ENCODE measurements around the gene MYLK4. TPM values are rescaled to one million over a fixed set of nuclear protein-coding genes. Genes with fewer than 3 reads are reported as not detected.

MYLK4 gene
- polyA plus RNA-seq, 1 donor, result 12.3 TPM

DNA sequence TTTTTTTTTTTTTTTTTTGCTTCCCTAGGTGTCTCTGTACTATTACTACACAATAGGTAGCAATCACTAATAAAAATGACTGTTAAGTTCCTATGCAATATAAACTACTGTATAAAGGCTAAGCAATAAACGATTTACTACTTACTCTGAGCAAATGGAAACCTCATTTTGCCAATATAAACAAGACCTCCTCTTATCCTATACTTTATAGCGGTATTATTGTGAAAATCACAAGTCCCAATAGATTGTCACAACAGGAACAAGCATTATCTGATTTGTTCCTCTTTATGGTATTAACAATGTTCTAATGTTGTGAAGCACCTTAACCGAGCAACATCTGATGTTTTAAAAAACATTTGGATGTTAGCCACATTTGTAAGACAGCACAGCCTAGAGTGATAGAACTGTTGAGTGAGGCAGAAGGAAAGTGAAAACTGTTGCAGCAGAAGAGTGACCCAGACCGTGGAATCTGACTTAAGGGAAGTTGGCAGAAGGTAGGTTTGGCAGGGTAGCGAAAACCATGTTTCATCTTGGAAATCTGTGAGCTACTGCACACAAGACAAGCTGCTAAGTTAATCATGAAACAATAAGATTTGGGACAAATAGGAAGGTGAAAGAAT is 94.2 kb downstream of the MYLK4 start:
- DNase-seq, result no peak

DNA sequence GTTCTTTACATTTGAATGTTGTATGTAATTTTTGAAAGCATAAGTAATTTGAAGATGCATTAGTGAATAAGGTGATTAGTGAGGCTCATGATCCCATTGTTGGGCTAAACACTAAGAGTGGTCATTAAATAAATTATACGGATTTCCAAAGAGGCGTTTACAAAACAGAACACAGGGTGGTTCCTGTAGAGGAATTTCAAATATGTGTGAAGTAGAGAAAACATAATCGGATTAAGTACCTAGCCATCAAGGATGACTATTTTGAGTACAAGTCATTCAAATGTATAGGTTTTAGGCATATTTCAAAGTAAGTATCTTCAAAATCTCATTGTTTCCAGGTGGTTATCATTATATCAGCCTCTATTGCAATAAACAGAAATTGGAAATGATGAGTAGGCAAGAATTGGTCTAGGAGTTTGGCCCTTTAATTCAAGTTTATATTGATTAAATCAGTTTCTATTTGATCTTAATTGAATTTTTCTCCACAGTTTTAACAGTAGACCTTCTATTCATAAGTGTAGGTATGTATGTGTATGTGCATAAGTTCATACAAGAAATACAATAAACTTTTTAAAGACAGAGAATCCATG is 94.8 kb downstream of the MYLK4 start:
- no peak for DNase-seq

DNA sequence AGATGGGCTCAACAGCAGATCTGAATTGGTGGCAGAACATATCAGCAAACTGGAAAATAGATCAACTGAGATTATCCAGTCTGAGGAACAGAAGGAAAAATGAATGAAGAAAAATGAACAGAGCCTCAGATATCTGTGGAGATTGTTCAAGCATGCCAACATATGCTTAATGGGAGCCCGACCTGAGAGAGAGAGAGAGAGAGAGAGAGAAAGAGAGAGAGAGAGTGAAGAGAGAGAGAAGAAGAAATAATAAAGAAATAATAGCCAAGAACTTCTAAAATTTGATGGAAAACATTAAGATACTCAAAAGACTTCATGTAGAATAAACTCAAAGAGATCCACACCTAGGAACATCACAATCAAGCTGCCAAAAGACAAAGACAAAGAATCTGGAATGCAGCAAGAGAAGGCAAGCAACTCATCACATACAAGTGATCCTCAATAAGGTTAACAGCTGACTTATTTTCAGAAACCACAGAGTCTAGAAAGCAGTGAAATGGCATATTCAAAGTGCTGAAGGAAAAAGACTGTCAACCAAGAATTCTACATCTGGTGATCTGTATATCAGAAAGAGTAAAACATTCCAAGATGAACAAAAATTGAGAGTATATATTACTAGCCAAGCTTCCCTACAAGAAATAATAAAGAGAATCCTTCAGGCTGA is 97.2 kb downstream of the MYLK4 start:
- no peak for DNase-seq

DNA sequence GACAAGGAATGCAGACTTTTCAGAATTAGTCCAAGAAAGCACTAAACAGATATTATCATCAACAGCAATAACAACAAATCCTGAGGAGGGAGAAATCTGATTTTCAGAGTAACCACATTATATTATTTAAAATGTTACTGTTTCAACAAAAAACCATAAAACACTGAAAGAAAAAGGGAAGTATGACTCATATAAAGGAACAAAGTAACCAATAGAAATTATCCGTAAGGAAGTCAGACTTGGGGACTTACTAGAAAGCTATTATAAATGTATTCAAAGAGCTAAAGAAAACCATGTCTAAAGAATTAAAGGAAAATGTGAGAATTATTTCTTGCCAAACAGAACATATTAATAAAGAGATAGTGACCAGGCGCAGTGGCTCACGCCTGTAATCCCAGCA is 98.1 kb downstream of the MYLK4 start:
- no peak for DNase-seq

DNA sequence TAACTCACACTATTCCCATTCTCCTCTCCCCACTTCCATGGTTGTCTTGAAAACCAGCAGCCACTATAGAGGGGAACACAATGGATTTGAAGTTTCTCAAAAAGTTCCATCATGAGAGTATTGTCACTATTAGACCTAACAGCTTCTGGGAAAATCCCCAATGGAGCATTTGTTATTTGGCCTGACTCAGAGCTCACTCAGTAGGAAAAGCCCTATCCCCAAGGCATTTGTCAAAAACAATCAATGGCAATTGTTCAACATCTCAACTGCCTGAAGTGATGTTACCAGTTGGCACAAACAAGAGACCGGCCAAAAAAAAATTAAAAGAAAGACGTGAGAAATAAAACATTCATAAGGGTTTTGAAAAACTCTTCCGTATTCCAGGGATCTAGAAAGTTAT is 98.8 kb downstream of the MYLK4 start:
- DNase-seq, result no peak

DNA sequence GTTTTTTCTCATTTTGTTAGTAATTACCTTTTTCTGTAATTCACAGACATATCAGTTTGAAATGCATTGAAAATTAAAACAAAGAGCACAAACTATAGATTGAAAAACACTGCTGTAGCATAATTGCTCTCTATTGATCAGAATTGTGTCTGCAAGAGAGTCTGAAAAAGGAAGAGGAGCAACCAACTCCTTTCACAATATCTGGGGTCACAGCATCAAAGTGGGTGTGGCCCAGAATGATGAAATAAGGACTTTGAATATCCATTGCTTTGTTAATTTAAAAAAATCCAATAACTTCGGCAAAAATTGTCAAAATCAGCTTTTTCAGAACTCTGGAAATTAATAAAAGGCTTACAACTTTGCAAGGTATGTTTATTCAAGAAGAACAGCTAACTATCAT is 99.2 kb downstream of the MYLK4 start:
- no peak for DNase-seq

DNA sequence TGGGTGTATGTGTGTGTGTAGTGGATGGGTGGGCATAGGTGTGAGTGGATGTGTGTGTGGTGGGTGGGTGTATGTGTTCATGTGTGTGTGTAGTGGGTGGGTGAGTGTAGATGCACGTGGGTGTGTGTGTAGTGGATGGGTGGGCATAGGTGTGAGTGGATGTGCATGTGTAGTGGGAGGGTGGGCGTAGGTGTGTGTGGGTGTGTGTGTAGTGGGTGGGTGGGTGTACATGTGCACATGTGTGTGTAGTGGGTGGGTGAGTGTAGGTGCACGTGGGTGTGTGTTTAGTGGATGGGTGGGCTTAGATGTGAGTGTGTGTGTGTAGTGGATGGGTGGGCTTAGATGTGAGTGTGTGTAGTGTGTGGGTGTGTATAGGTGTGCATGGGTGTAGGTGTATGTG is 104.4 kb downstream of the MYLK4 start:
- DNase-seq, result no peak

DNA sequence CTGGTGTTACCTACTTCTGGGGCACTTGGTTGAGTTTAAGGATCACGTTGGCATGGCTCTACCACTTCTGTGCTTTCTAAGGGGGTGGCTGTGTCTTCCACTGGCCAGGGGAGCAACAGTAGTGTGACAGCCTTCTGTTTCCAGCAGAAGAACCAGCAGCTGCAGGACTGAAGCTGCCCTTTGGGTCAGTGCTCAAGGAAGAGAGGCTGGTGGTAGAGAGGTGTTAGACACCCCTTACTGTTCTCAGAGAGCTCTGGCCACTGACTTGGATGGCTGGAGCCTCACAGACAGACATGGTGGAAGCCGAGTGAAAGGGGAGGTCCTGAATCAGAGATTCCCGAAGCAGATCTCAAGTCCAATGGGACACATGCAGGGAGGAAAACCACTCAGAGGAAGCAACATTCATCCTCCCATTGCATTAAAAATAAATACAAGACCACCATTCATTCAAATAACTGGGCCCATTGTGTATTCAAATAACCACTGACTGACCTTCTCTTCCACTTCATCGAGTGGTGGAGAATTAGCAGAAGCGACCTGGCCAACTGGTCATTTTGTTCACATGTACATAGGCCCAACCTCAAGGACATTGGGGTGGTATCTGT is 106.7 kb downstream of the MYLK4 start:
- no peak for DNase-seq

DNA sequence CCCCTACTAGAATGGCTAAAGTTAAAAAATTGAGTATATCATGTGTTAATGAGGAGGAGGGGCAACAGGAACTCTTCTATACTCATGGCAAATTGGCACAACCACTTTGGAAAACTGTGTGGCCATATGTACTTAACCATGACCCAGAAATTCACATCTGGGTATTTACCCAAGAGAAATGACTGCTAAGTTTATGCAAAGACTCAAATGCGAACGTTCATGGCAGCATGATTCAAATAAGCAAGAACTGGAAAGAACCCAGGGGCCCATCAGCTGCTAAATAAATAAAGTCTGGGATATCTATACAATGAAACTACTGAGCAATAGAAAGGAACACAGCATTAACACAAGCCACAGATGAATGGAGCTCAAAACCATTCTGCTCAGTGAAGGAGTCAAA is 107.6 kb downstream of the MYLK4 start:
- no peak for DNase-seq

DNA sequence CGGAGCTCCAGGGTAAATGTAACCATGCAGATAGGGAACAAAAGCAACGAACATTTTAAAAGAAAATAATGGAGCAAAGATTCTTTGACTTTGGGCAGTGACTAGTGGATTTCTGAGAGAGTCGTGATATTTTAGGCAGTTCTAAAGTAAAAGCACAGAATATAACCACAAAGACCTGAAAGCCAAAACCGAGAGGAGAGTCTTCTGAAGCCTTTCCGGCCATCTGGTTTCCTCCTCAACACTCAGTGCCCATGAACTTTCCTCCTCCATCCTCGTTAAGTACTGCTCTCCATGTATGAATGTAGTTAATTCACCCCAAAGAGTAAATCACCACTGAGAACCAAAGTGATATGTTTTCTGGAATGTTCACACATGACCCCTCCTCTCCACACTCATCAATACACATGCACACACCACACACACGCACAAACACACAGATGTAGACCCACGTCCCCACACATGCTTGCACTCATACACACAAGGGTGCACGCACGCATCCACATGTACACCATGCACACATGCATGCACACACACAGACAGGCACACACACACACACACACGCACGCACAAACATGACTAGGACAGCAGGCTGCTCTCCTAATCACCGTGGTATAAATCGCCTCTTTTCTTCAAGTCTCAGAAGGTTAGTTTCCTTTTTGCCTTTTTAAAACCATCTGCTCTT is 109.5 kb downstream of the MYLK4 start:
- no peak for DNase-seq

DNA sequence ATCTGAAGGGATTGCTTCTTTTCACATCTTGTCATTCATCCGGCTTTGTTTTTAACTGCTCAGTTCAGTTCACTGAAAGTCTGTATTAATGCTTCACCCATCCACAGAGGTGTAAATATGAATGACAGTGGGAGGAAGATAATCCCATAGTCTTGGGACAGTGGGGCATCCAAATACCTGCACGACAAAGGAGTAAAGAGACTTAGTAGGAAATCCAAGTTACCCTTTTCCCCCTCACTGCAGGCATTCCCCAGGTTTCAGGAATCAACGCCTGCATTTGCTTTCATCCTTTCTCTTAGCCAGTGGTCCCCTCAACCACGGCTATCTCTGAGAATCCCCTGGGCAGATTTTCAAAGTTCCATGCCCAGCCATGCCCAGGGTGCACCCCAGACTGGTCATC is 110.2 kb downstream of the MYLK4 start:
- no peak for DNase-seq

DNA sequence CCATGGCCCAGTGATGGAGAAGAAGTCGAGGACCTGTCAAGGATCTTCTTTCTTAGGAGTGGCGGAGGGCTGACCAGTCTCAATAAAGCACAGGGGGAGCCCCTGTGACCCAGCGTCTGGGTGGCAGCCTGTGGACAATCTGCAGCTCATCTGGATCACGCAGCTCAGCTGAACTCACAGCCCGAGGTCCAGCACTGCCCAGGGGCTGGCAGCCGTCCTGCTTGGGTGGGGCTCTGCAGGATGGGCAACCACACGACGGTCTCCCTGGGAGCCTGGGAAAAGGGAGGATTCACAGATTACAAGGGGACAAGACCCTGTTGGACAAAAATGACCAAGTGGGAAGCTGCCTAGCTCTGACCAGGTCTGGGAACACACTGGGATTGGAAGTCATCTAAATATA is 110.8 kb downstream of the MYLK4 start:
- no peak for DNase-seq

DNA sequence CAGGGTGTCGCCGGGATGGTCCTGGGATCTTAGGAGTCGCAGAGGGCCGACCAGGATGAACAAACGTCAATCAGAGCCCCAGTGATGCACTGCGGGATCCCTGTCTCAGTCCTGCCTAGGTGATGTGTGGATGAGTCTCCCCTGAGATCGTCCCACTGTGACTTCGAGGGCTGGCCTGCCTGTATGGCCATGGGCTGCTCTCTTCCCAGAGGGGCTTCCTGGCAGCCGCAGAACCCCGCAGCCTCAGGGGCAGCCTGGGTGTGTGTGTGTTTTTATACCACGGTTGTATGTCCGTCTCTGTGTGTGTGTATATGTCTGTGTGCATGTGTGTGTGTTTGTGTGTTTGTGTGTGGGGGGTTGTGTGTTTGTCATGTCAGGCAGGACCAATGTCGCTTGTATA is 111.6 kb downstream of the MYLK4 start:
- DNase-seq, result no peak

DNA sequence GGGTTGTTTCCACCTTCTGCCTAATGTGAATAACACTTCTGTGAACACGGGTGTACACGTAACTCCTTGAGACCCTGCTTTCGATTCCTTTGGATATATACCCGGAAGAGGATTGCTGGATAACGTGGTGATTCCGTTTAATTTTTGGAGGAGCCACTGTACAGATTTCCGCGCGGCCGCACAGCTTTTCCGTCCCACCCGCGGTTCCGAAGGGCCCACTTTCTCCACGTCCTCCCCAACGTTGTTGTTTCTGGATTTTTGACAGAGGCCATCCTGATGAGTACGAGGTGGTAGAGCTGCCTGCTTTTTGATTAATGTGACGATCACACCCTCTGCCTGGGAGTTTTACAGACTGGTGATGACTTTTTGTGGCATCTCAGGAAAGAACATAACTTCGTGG is 114.0 kb downstream of the MYLK4 start:
- DNase-seq, result no peak

DNA sequence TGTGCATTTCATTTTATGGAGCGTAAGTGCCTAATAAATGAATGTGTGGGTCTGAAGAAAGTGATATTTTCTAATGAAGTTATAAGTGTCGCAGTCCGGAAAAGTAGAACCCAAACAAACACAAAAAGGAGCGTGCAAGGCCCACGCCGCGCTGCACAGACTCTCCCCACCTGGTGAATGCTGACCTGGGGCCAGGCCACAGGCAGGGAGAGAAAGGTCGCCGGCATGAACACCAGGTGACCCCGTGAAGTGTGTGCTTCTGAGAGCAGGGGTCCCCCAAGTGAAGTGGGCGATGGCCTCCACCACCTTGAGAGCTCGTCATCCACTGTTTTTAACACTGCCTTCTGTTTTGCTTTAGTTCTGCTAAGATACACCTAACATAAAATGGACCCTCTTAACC is 114.8 kb downstream of the MYLK4 start:
- no peak for DNase-seq

DNA sequence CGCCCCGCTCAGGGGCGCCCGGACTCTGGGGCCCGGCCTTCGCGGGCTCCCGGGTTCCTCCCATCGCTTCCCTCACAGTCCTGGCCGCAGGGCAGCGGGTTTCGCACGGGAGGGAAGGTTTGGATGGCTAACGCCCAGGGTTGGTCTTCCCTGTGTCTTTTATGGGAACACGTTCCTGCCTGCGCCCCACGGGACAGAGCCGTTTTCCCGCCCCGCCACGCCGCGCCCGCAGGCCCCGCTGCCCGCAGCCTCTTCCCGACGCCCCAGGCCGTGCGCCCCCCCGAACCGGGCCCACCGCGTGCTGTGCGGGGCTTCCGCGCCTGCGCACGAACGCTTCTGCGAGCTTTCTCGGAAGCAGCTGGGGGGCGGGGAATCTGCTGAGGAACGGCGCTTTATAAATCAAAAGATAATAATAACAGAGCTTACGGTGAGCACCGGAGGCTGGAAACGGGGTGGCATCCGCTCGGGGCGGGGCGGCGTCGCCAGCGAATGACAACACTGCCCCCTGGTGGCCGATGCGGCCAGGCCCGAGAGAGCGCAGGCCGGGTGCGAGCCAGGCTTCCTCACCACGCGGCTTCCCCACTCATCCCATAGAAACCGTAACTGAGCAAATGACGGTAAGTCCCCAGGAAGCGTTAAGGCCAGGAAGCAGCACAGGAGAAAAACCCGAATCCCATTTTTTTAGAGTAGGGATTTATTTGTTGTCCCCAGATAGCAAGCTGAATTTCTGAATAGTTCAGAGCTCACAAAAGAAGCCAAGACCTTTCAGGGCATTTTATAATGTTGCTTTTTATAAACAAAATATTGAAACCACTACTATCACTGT is 116.4 kb downstream of the MYLK4 start:
- peak; percentile 87 for DNase-seq

DNA sequence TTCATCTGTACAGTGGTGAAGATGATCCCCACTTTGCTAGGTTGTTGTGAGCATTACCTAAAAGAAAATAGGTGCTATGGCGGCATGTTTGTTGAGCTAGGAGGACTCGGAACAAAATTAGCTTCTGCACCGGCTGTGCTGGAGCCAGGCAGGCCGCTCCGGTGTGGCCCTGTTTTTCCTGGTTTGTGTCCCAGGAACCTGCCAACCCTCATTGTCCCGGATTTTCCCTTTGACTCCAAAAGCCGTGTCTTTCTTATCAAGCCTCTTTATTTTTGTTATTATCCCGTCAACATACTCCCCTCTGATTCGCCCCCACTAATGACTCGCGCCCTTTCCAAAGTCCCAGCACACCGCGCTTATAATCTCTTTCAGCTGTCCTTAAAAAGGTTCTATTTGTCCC is 117.0 kb downstream of the MYLK4 start:
- DNase-seq, result no peak

DNA sequence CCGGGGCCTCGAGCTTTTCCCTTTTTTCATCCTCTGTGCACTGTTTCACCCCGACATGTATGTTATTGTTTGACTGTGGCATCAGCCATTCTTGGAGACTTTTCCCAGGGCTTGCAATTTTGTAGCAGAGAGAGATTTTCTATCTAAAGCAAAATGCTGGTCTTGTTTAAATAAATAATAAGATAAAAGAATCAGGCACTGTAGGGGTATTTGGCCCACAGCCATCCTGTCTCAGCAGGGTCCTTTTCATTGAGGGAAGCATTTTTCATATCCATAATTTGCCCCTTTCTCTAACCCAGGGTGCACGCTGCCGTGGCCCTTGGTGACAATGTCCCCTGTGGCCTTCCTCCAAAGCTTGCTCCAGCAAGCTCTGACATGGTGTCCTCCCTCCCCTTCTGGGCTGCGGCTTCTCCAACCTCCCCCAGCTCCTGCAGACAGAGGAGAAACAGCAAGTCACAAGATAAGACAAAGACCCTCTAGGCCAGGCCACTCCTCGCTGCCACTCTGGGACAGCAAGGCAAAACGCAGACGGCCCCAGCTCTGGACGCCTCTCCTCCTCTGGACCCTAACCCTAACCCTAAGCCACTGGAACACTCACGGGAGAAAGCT is 117.6 kb downstream of the MYLK4 start:
- DNase-seq, result no peak

DNA sequence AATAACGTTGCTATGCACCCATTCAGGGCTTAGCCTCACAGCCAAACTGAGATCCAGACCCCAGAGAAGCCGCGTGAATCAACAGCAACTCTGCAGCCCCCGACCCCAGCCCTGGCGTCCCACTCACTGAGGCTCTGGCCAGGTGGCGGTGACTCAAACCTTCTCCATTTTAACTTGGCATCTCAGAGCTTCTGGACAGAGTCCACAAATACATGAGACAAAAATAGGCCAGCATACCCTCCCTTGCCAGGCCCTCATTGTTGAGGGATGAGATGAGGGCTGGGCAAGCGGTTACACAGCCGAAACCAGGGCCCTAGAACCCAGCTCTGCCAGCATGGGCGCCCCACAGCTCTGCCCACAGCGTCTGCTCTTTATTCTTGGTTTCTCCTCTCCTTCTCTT is 118.4 kb downstream of the MYLK4 start:
- no peak for DNase-seq

DNA sequence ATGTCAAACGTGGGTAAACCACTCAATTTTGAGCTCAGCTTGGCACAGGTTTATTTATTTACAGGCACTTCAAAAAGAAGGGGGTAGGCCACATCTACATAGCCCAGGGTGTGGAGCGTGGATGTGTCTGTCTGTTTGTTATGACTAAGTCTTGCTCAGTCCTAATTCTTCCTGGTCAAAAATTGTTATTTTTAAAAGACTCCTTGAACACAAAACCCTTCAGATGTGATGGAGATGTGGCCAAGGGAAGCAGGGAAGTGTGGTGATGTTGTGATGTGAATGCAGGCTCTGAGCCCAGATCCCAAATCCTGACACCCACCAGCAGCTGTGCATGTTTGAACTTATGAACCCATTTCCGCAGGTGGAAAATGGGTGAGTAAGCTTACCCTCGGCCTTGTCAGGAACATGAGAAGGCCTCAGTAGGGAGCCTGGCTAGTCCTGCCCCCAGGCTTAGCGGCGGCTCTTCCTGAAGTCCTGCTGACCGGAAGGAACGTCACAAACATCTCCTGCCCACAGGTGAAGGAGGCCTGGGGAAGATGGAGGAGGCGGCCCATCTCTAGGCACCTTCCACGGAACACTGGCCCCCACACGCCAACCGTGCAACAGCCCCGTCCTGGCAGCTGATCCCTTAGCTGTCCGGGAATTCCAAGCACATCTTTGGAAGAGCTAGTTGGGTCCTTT is 119.7 kb downstream of the MYLK4 start:
- no peak for DNase-seq

DNA sequence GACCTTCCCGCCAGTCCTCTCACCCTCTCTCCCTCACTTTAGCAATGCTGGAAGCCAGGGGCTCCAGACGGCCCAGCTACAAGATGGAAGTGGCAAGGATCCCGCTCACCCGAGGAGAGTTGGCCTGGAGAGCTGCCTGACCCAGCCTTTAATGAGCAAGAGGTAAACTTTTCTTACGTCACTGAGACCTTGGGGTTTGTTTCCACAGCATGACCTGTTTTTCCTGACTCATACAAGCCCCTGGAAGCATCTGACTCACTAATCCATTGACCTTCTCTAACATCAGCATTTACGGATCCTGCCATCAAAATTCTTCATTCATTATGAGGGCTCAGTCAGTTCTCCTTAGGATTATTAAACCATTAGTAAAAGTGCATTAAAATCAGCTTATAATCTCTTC is 120.4 kb downstream of the MYLK4 start:
- DNase-seq, result no peak

DNA sequence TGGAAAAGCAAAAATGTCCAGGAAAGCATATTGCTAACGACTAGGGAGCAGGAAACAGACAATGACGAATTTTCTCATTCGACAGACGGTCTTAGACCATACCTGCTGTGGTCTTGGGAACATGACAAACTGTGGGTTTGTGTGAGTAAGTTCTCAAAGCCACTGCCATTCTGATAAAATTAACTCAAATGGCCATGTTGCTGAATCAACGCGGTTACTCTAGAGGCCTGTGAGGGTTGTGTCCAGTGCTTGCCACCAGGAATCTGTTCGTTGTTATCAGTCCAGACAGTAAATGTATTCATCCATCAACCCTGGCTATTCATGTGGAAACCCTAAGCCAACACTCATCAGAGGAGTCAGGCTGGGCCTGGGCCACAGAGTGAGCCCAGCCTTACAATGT is 124.3 kb downstream of the MYLK4 start:
- DNase-seq, result no peak
